Measurements from ENCODE around the gene ME3. TPM values are rescaled to one million over a fixed set of nuclear protein-coding genes. Genes with fewer than 3 reads are reported as not detected.

ME3 gene
- total and polyA plus RNA-seq, 2 donors (not counting 1 experiment from before 2014, with no cell fraction given), result 1.3 TPM; not detected in 1

GRCh38 chr11:86510674-86511073, 161.7 kb downstream of the ME3 start:
- no peaks in the 10 kb centered on the region for H3K27me3 Mint-ChIP-seq
- peaks cover 17 to 19% of the 10 kb centered on the region in 2 donors for H3K4me1 ChIP-seq (ENCODE audit: control insufficient read depth in 2 of 2, insufficient read depth in 2 of 2, low read length in 2 of 2)
- H3K9me3 Mint-ChIP-seq (ENCODE audit: insufficient read depth), result no peaks in the 10 kb centered on the region
- H3K4me2 ChIP-seq (replicated peaks; ENCODE audit: low read depth, low read length, poor library complexity, severe bottlenecking), result no peak overlapping the region
- H3K4me3 Mint-ChIP-seq, result no peak overlapping the region
- WGBS (ENCODE audit: insufficient coverage), result 90% methylated on average over 3 of the region's 3 CpGs
- ATAC-seq (ENCODE audit: low read depth), result no peak
- no peak overlapping the region for H3K27ac ChIP-seq (ENCODE audit: low read length in 2 of 2)
- ChIA-PET POLR2A (no interaction called here), CTCF (no interaction called here)
- no peak for TF ChIP-seq EZH2 (IDR thresholded peaks at IDR 0.05; ENCODE audit: borderline replicate concordance, insufficient read depth, low read depth, low read length, poor library complexity, severe bottlenecking)
- no peak for TF ChIP-seq CTCF (IDR thresholded peaks at IDR 0.05)
- peaks cover 17% of the 10 kb centered on the region for H3K4me1 Mint-ChIP-seq
- H3K79me2 ChIP-seq (ENCODE audit: control insufficient read depth, insufficient read depth, low read length), result no peaks in the 10 kb centered on the region
- intact Hi-C loops (cut with micrococcal nuclease), result no loop called here
- no peak overlapping the region for H3K9ac ChIP-seq (ENCODE audit: low read length)
- H3K9me3 ChIP-seq (ENCODE audit: control extremely low read depth in 1 of 3, control insufficient read depth in 2 of 3, insufficient read depth in 1 of 3, low read length in 2 of 3), result peaks cover 0 to 2% (median 0%) of the 10 kb centered on the region in 3 donors
- no peaks in the 10 kb centered on the region for H4K20me1 ChIP-seq (ENCODE audit: control insufficient read depth, insufficient read depth, low read length, poor library complexity, severe bottlenecking)
- no peak for DNase-seq
- no peak overlapping the region for H3K27ac Mint-ChIP-seq
- H2AFZ ChIP-seq (ENCODE audit: insufficient read depth, low read depth, low read length, poor library complexity, severe bottlenecking), result no peak overlapping the region
- no peaks in the 10 kb centered on the region for H3K27me3 ChIP-seq (replicated peaks in 1 of 4; ENCODE audit: control extremely low read depth in 1 of 4, control insufficient read depth in 3 of 4, insufficient read depth in 4 of 4, low read length in 3 of 4)
- no peaks in the 10 kb centered on the region for H3K36me3 ChIP-seq (replicated peaks in 1 of 2; ENCODE audit: control extremely low read depth in 1 of 2, control insufficient read depth in 1 of 2, extremely low read depth in 1 of 2, insufficient read depth in 2 of 2, low read length in 1 of 2)
- no peak overlapping the region for H3K4me3 ChIP-seq (ENCODE audit: control extremely low read depth in 1 of 5, extremely low read depth in 1 of 5, insufficient read depth in 1 of 5, low read depth in 2 of 5, low read length in 4 of 5)

GRCh38 chr11:86510097-86510496, 162.3 kb downstream of the ME3 start:
- Histone ChIP-seq H3K4me2 (replicated peaks; ENCODE audit: low read depth, low read length, poor library complexity, severe bottlenecking) (no peak overlapping the region), H4K20me1 (ENCODE audit: control insufficient read depth, insufficient read depth, low read length, poor library complexity, severe bottlenecking) (no peaks in the 10 kb centered on the region), H3K4me1 (ENCODE audit: control insufficient read depth in 2 of 2, insufficient read depth in 2 of 2, low read length in 2 of 2) (peaks cover 17 to 19% of the 10 kb centered on the region in 2 donors), H3K9ac (ENCODE audit: low read length) (no peak overlapping the region), H3K27me3 (replicated peaks in 1 of 4; ENCODE audit: control extremely low read depth in 1 of 4, control insufficient read depth in 3 of 4, insufficient read depth in 4 of 4, low read length in 3 of 4) (no peaks in the 10 kb centered on the region), H3K27ac (ENCODE audit: low read length in 2 of 2) (no peak overlapping the region), H3K79me2 (ENCODE audit: control insufficient read depth, insufficient read depth, low read length) (no peaks in the 10 kb centered on the region), H3K9me3 (ENCODE audit: control extremely low read depth in 1 of 3, control insufficient read depth in 2 of 3, insufficient read depth in 1 of 3, low read length in 2 of 3) (peaks cover 0 to 2% (median 0%) of the 10 kb centered on the region in 3 donors), H3K36me3 (replicated peaks in 1 of 2; ENCODE audit: control extremely low read depth in 1 of 2, control insufficient read depth in 1 of 2, extremely low read depth in 1 of 2, insufficient read depth in 2 of 2, low read length in 1 of 2) (no peaks in the 10 kb centered on the region), H2AFZ (ENCODE audit: insufficient read depth, low read depth, low read length, poor library complexity, severe bottlenecking) (no peak overlapping the region), H3K4me3 (ENCODE audit: control extremely low read depth in 1 of 5, extremely low read depth in 1 of 5, insufficient read depth in 1 of 5, low read depth in 2 of 5, low read length in 4 of 5) (no peak overlapping the region)
- Mint-ChIP-seq H3K4me3 (no peak overlapping the region), H3K27me3 (no peaks in the 10 kb centered on the region), H3K9me3 (ENCODE audit: insufficient read depth) (no peaks in the 10 kb centered on the region), H3K27ac (no peak overlapping the region), H3K4me1 (peaks cover 16% of the 10 kb centered on the region)
- TF ChIP-seq EZH2 (IDR thresholded peaks at IDR 0.05; ENCODE audit: borderline replicate concordance, insufficient read depth, low read depth, low read length, poor library complexity, severe bottlenecking) (no peak), CTCF (IDR thresholded peaks at IDR 0.05) (no peak)
- CTCF ChIA-PET, result no interaction called here
- 93% methylated on average over 1 of the region's 2 CpGs for WGBS (ENCODE audit: insufficient coverage)
- POLR2A ChIA-PET, result no interaction called here
- DNase-seq (no peak), ATAC-seq (ENCODE audit: low read depth) (no peak)
- intact Hi-C loops (cut with micrococcal nuclease), result no loop called here
